Measurements from ENCODE around the gene IFI27. TPM values are rescaled to one million over a fixed set of nuclear protein-coding genes. Genes with fewer than 3 reads are reported as not detected.

Gene IFI27
- total RNA-seq, 4 donors from 2014 or later = 133 to 455 (median 216) TPM

DNA sequence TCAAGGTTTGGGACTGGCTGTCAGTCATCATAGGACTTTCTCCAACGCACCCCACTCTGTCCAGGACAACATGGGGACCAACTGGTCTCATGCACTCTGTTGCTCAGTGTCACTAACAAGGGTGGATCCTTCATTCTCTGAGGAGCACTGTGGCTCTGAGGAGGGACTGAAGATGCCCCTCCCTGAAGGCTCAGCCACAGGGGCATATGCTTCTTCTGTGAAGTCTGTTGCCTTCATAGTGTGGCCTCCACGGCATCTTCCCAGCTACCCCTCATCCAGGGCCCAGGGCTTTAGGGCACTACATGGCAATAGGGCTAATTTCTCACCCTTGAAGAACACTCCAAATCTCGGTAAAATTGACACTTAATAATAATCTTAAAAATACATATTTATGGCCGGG lies 33.2 kb downstream of the IFI27 start:
- TF ChIP-seq CTCF (IDR thresholded peaks at IDR 0.05; ENCODE audit: low read depth) = no peak

GRCh38 chr14:94144765-94145164 lies 34.2 kb downstream of the IFI27 start:
- TF ChIP-seq CTCF (IDR thresholded peaks at IDR 0.05; ENCODE audit: low read depth) = no peak

GRCh38 chr14:94145902-94146527 lies 35.5 kb downstream of the IFI27 start:
- no peak for TF ChIP-seq CTCF (IDR thresholded peaks at IDR 0.05; ENCODE audit: low read depth)

DNA sequence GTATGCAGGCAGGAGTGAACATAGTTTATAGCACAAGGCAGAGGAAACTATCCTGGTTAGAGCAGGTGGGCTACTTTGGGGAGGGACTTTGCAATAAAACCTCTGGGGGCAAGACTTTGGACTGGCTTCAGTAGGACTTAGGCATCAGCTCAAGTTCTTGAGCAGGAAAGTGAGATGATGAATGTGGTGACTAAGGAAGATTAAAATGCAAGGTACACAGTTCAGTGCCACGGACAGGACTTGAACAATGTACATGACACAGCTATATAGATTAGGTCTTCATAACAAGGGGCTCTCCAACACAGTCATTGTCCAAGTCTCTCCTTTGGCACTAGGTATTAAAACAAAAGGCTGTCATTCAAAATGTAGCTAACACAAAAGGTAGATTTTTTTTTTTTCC lies 42.1 kb downstream of the IFI27 start:
- TF ChIP-seq CTCF (IDR thresholded peaks at IDR 0.05; ENCODE audit: low read depth) = no peak

GRCh38 chr14:94153750-94154342 lies 43.3 kb downstream of the IFI27 start:
- TF ChIP-seq CTCF (IDR thresholded peaks at IDR 0.05; ENCODE audit: low read depth) = no peak

DNA sequence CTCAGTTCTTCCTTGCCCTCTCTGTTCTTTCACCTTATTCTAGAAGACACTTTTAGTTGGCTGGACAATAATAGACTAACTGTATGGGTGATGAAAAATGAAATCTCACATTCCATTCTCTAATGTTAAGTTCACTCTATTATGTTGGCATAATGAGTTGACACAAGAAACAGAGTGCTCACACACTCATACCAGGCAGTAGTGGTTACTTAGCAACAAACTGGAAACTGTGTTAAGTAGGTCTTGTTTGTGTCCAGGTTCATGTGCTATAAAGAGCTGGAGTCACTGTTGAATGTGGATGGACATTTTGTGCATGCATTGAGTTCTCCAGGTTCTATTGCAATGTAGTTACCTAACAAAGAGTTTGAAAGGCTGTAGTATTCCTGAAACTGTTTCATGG lies 46.7 kb downstream of the IFI27 start:
- TF ChIP-seq CTCF (IDR thresholded peaks at IDR 0.05; ENCODE audit: low read depth) = no peak

- no peak for TF ChIP-seq CTCF (IDR thresholded peaks at IDR 0.05; ENCODE audit: low read depth)
Observed at GRCh38 chr14:94158239-94158883, 47.8 kb downstream of the IFI27 start.
